Smooth muscle cell of the brain vasculature (primary cell): ENCODE data around the gene TNNI3K.

Experiments used
- DNase-seq: peaks from one replicate; pipeline ENCODE4 v3.0.0-alpha.2; 2012; ENCODE audit warnings: low read depth, low spot score

Gene TNNI3K

GRCh38 chr1:74570797-74571492 lies 335.8 kb downstream of the TNNI3K start:
- no peak for DNase-seq

DNA sequence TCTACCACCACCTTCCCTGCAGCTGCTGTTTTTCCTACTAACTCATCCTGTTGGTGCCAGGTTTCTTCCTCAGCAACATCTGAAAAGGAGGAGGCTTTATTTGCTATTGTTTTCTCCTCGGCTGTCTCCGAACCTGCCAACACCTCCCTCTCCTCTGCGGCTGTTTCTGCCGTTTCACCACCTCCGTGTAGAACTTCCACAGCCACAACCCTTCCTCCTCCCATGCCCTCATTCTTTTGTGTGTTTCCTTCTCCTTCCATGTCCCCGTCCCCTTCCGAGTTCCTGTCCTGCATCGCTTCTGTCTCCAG lies 336.3 kb downstream of the TNNI3K start:
- DNase-seq = no peak

DNA sequence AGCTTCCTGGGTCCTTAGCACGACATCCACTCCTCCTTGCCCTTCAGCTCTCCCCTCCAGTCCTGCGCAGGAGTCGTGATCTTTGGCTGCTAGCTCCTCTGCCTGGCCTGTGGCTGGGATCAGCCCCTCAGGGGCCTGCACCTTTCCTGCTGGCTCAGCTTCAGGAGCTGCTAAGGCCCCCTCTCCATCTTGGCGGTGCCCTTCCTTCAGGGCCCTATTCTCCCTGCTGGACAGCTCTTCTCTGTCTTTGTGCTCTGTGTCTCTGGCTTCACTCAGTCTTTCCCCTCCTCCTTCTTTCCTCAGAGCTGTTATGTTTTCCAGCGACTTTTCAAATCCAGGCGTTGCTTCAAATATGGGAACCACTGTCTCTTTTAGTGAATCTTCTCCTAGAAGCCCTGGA lies 336.7 kb downstream of the TNNI3K start:
- no peak for DNase-seq

GRCh38 chr1:74578101-74578500 lies 342.9 kb downstream of the TNNI3K start:
- DNase-seq = no peak

- DNase-seq = no peak
Observed at GRCh38 chr1:74579425-74579824, 344.2 kb downstream of the TNNI3K start.

GRCh38 chr1:74583397-74583796 lies 348.2 kb downstream of the TNNI3K start:
- DNase-seq = no peak

DNA sequence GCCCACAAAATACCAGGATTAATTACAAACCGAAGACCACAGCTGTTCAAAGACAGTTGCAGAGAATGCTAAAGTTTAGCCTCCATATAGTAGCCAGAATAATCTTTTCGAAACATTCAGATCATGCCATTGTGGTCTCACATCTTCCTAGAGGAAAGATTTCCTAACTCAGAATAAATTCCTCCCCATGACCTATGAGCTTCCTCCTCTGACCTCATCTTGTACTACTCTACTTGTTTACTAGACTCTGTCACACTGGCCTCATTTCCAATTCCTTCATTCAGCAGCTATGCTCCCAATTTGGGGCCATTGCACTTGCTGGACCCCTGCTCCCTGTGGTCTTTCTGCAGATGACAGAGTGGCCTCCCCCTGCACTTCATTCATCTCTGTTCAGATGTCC lies 349.0 kb downstream of the TNNI3K start:
- no peak for DNase-seq

DNA sequence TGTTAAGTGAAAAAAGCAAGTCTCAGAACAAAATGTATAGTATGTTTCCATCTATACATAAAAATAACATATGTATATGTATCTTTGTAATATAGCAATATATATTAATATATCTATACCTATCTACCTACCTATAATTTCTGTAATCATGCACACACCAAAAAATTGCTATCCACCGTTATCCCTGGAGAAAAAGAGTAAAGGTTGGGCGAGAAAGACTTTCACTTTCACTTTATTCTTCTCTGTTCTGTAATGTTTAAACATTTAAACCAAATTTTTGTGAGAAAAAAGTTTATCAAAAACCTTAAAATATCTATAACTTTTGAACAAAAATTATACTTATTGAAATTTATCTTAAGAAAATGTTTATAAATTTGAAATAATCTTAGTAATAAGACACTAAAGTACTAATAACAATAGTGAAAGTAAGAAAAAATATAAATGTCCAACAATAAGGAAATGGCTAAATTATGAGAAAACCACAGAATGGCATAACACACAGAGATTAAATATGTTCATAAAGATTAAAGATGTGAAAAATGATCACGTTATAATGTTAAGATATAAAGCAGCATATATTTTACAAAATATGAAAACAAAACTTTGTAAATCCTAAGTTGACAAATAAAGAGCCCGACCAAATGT lies 351.2 kb downstream of the TNNI3K start:
- no peak for DNase-seq

DNA sequence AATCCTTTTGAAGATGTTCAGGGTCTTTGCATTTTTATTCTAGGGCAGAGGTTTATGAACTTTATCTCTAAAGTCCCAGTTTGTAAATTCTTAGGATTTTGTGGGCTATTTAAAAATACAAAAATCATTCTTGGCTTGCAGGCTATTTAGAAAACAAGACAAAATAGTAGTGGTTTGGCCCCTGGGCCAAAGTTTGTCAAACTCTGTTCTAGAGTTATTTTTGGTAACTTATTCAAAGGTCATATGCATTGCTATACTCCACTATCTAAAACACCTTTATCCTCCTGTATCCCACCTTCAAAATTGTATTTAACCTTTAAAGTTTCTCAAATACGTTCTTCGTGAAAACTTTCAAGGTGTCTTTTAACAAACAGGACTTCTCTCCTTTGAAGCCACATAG lies 352.7 kb downstream of the TNNI3K start:
- no peak for DNase-seq

DNA sequence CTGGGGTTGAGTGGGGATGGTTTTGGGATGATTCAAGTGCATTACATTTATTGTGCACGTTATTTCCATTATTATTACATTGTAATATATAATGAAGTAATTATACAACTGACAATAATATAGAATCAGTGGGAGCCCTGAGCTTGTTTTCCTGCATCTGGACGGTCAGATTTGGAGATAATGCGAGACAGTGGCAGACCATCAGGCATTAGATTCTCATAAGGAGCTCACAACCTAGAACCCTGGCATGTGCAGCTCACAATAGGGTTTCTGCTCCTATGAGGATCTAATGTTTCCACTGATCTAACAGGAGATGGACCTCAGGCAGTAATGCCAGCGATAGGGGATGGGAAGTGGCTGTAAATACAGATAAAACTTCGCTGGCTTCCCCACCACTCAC lies 355.1 kb downstream of the TNNI3K start:
- no peak for DNase-seq

DNA sequence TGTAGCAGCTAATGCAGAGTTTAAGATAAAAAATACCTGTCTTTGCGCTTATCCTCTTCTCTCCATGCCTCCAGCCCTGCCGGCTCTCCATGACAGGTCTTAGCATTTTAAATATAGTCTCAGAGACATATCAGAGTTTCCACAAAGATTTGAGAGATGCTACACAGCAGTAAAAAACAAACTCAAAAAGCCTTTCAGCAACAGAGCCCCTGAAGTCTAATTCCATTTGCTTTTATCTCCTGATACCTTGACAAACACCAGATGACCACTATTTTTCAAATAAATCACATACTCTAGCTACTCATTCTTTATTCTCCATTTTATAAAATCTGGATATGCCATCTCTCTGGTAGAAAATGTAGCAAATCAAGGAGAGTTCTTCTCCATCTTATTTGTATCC lies 356.8 kb downstream of the TNNI3K start:
- DNase-seq = no peak

DNA sequence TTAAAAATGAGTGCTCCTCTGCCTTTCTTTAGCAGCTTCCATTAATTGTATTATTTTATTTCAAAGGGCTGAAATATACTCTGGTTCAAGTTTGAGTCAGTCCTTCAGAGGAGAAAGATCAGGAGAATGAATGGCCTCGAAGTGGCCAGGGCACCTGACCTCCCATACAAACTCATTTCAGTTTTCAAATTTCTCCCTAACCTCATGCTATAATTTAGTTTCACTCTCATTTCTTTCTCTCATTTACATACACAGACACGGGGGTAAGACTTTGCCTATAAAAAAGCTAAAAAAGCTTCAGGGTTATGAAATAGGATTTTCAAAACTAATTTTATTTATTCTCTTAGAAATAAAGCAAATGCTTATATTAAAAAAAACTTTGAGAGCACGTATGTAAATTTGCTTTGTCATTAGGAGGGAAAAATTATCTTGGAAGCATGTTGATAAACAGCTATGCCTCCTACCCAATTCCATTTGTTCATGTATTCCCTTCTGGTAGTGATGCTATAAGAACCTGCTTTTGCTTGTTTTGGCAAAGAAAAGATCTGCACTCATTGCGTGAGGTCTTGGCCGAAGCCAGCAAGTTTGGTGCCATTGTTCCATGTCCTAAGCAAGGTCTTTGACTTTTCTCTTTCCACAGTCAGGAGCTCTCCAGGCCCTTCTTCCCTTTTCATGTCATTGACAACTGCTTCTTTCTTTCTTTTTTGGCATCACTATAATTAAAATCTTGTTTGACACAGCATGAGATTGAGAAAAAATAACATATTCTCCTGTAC lies 357.6 kb downstream of the TNNI3K start:
- no peak for DNase-seq
